Measurements from ENCODE around the gene FKBP5. TPM values are rescaled to one million over a fixed set of nuclear protein-coding genes. Genes with fewer than 3 reads are reported as not detected.

The FKBP5 gene
- total and polyA plus RNA-seq, 2 donors (not counting 1 experiment from before 2014, with no cell fraction given): 10.9 to 16.3 TPM

DNA sequence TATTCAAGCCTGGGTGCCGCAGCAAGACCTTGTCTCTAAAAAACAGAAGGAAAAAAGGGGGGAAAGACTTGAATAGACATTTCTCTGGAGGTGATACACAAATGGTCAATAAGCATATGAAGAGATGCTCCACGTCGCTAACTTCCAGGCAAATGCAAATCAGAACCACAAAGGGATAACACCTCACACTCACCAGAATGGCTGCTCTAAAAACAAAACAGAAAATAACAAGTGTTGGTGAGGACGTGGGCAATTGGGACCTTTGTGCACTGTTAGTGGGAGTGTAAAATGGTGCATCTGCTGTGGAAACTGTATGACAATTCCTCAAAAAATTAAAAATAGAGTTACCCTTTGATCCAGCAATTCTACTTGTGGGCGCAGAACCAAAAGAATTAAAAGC, 127.6 kb downstream of the FKBP5 start:
- Histone ChIP-seq H3K9me3 (ENCODE audit: control insufficient read depth, insufficient read depth, low read depth, low read length) (no peaks in the 10 kb centered on the region), H3K27ac (ENCODE audit: insufficient read depth, low read length) (no peak overlapping the region), H3K4me1 (ENCODE audit: control insufficient read depth, extremely low read depth, insufficient read depth, low read length) (no peaks in the 10 kb centered on the region), H3K4me2 (ENCODE audit: extremely low read depth, insufficient read depth, low read length) (no peak overlapping the region), H3K4me3 (replicated peaks in 1 of 4; ENCODE audit: control extremely low read depth in 1 of 4, insufficient read depth in 1 of 4, low read depth in 3 of 4, low read length in 4 of 4) (no peak overlapping the region), H3K9ac (ENCODE audit: insufficient read depth, low read length) (no peak overlapping the region), H2AFZ (ENCODE audit: low read length) (no peak overlapping the region), H3K36me3 (ENCODE audit: control insufficient read depth, insufficient read depth, low read length) (no peaks in the 10 kb centered on the region), H3K27me3 (ENCODE audit: control insufficient read depth, insufficient read depth, low read length) (peaks cover 25% of the 10 kb centered on the region), H3K79me2 (ENCODE audit: control insufficient read depth, insufficient read depth, low read length) (no peaks in the 10 kb centered on the region), H4K20me1 (ENCODE audit: control insufficient read depth, extremely low read depth, insufficient read depth, low read length) (no peaks in the 10 kb centered on the region)
- no peak for DNase-seq (ENCODE audit: low read depth in 2 of 2)
- no peak for TF ChIP-seq EZH2 (IDR thresholded peaks at IDR 0.05; ENCODE audit: low read length, missing control alignments)
- TF ChIP-seq CTCF (conservative IDR thresholded peaks at IDR 0.05 in 1 of 2, IDR thresholded peaks at IDR 0.05 in 1 of 2; ENCODE audit: low read depth in 1 of 2, low read length in 2 of 2): no peak

GRCh38 chr6:35558571-35558970, 130.1 kb downstream of the FKBP5 start:
- Histone ChIP-seq H3K79me2 (ENCODE audit: control insufficient read depth, insufficient read depth, low read length) (no peaks in the 10 kb centered on the region), H2AFZ (ENCODE audit: low read length) (no peak overlapping the region), H3K4me3 (replicated peaks in 1 of 4; ENCODE audit: control extremely low read depth in 1 of 4, insufficient read depth in 1 of 4, low read depth in 3 of 4, low read length in 4 of 4) (no peak overlapping the region), H3K4me1 (ENCODE audit: control insufficient read depth, extremely low read depth, insufficient read depth, low read length) (no peaks in the 10 kb centered on the region), H3K27me3 (ENCODE audit: control insufficient read depth, insufficient read depth, low read length) (peaks cover 11% of the 10 kb centered on the region), H4K20me1 (ENCODE audit: control insufficient read depth, extremely low read depth, insufficient read depth, low read length) (no peaks in the 10 kb centered on the region), H3K9ac (ENCODE audit: insufficient read depth, low read length) (no peak overlapping the region), H3K27ac (ENCODE audit: insufficient read depth, low read length) (no peak overlapping the region), H3K36me3 (ENCODE audit: control insufficient read depth, insufficient read depth, low read length) (no peaks in the 10 kb centered on the region), H3K4me2 (ENCODE audit: extremely low read depth, insufficient read depth, low read length) (no peak overlapping the region), H3K9me3 (ENCODE audit: control insufficient read depth, insufficient read depth, low read depth, low read length) (no peaks in the 10 kb centered on the region)
- no peak for TF ChIP-seq EZH2 (IDR thresholded peaks at IDR 0.05; ENCODE audit: low read length, missing control alignments)
- no peak for TF ChIP-seq CTCF (conservative IDR thresholded peaks at IDR 0.05 in 1 of 2, IDR thresholded peaks at IDR 0.05 in 1 of 2; ENCODE audit: low read depth in 1 of 2, low read length in 2 of 2)
- no peak for DNase-seq (ENCODE audit: low read depth in 2 of 2)

- peaks cover 2% of the 10 kb centered on the region for H3K27me3 ChIP-seq (ENCODE audit: control insufficient read depth, insufficient read depth, low read length)
- no peaks in the 10 kb centered on the region for H3K79me2 ChIP-seq (ENCODE audit: control insufficient read depth, insufficient read depth, low read length)
- H2AFZ ChIP-seq (ENCODE audit: low read length): no peak overlapping the region
- H3K4me2 ChIP-seq (ENCODE audit: extremely low read depth, insufficient read depth, low read length): no peak overlapping the region
- no peaks in the 10 kb centered on the region for H3K4me1 ChIP-seq (ENCODE audit: control insufficient read depth, extremely low read depth, insufficient read depth, low read length)
- no peak for DNase-seq (ENCODE audit: low read depth in 2 of 2)
- no peaks in the 10 kb centered on the region for H3K36me3 ChIP-seq (ENCODE audit: control insufficient read depth, insufficient read depth, low read length)
- no peak overlapping the region for H3K27ac ChIP-seq (ENCODE audit: insufficient read depth, low read length)
- no peaks in the 10 kb centered on the region for H4K20me1 ChIP-seq (ENCODE audit: control insufficient read depth, extremely low read depth, insufficient read depth, low read length)
- H3K9ac ChIP-seq (ENCODE audit: insufficient read depth, low read length): no peak overlapping the region
- no peaks in the 10 kb centered on the region for H3K9me3 ChIP-seq (ENCODE audit: control insufficient read depth, insufficient read depth, low read depth, low read length)
- no peak overlapping the region for H3K4me3 ChIP-seq (replicated peaks in 1 of 4; ENCODE audit: control extremely low read depth in 1 of 4, insufficient read depth in 1 of 4, low read depth in 3 of 4, low read length in 4 of 4)
- no peak for TF ChIP-seq CTCF (conservative IDR thresholded peaks at IDR 0.05 in 1 of 2, IDR thresholded peaks at IDR 0.05 in 1 of 2; ENCODE audit: low read depth in 1 of 2, low read length in 2 of 2)
- no peak for TF ChIP-seq EZH2 (IDR thresholded peaks at IDR 0.05; ENCODE audit: low read length, missing control alignments)
Observed at GRCh38 chr6:35557239-35557638, 131.5 kb downstream of the FKBP5 start.

Measured in fibroblast of lung (primary cell).